ENCODE data around the gene PUS3.
A peak's percentile ranks its signal among the peaks of the same experiment; 100 is the strongest.

PUS3 gene

GRCh38 chr11:125935618-125936199, 32.7 kb upstream of the PUS3 start:
- no peaks in the 10 kb centered on the region for H3K9me3 ChIP-seq (ENCODE audit: control insufficient read depth, insufficient read depth, low read depth, low read length)
- ChIA-PET CTCF (interaction anchor here (0.9 to 1.8 kb wide), 5 partner anchors 13 to 259 kb away, joined by 3 to 10 read pairs (median 3); no protein-coding TSS in a partner anchor), POLR2A (no interaction called here)
- H3K4me1 ChIP-seq (ENCODE audit: control insufficient read depth, insufficient read depth, low read length) = no peaks in the 10 kb centered on the region
- H3K27ac ChIP-seq (ENCODE audit: extremely low read depth, low read depth, low read length) = no peak overlapping the region
- H3K36me3 ChIP-seq (ENCODE audit: control insufficient read depth in 2 of 2, insufficient read depth in 1 of 2, low read length in 2 of 2) = no peaks in the 10 kb centered on the region
- TF ChIP-seq ZNF529 (tag by site-specific recombination; IDR thresholded peaks at IDR 0.05; ENCODE audit: insufficient replicate concordance) = no peak
- TF ChIP-seq ZNF610 (tag by site-specific recombination; IDR thresholded peaks at IDR 0.05; ENCODE audit: borderline replicate concordance) = no peak
- TF ChIP-seq ZBTB17 (tag by site-specific recombination; IDR thresholded peaks at IDR 0.05) = 0 out of 2 replicates have a peak, but pooled peaks have one; percentile 16
- no peak for TF ChIP-seq ZFP69B (tag by site-specific recombination; IDR thresholded peaks at IDR 0.05)
- TF ChIP-seq, protein P1, sequence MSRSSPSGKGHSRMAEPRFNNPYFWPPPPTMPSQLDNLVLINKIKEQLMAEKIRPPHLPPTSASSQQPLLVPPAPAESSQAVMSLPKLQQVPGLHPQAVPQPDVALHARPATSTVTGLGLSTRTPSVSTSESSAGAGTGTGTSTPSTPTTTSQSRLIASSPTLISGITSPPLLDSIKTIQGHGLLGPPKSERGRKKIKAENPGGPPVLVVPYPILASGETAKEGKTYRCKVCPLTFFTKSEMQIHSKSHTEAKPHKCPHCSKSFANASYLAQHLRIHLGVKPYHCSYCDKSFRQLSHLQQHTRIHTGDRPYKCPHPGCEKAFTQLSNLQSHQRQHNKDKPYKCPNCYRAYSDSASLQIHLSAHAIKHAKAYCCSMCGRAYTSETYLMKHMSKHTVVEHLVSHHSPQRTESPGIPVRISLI (tag by site-specific recombination; IDR thresholded peaks at IDR 0.05) = no peak
- no peak for TF ChIP-seq MYNN (tag by site-specific recombination; IDR thresholded peaks at IDR 0.05; ENCODE audit: borderline replicate concordance)
- TF ChIP-seq ZNF175 (tag by site-specific recombination; IDR thresholded peaks at IDR 0.05) = no peak
- no peak for TF ChIP-seq ZNF292 (tag by site-specific recombination; IDR thresholded peaks at IDR 0.05; ENCODE audit: borderline replicate concordance, low read depth)
- H3K4me3 ChIP-seq (ENCODE audit: low read depth, low read length) = no peak overlapping the region

GRCh38 chr11:125935056-125935455, 32.0 kb upstream of the PUS3 start:
- CTCF ChIA-PET = interaction anchor here (1.1 to 1.3 kb wide), 3 partner anchors 124 to 260 kb away, joined by 3 to 5 read pairs (median 3); no protein-coding TSS in a partner anchor
- Histone ChIP-seq H3K36me3 (ENCODE audit: control insufficient read depth in 2 of 2, insufficient read depth in 1 of 2, low read length in 2 of 2) (no peaks in the 10 kb centered on the region), H3K4me1 (ENCODE audit: control insufficient read depth, insufficient read depth, low read length) (no peaks in the 10 kb centered on the region), H3K27ac (ENCODE audit: extremely low read depth, low read depth, low read length) (no peak overlapping the region), H3K4me3 (ENCODE audit: low read depth, low read length) (no peak overlapping the region), H3K9me3 (ENCODE audit: control insufficient read depth, insufficient read depth, low read depth, low read length) (no peaks in the 10 kb centered on the region)
- TF ChIP-seq ZNF501 (tag by site-specific recombination; IDR thresholded peaks at IDR 0.05) (no peak), MEIS1 (CRISPR knock-in tag; IDR thresholded peaks at IDR 0.05; ENCODE audit: borderline replicate concordance) (no peak), ZBTB21 (tag by site-specific recombination; IDR thresholded peaks at IDR 0.05) (no peak), ZNF513 (tag by site-specific recombination; IDR thresholded peaks at IDR 0.05) (no peak), ZNF544 (tag by site-specific recombination; IDR thresholded peaks at IDR 0.05) (no peak), ZBTB20 (tag by site-specific recombination; IDR thresholded peaks at IDR 0.05) (no peak), ZNF121 (tag by site-specific recombination; IDR thresholded peaks at IDR 0.05) (no peak), ZNF449 (tag by site-specific recombination; IDR thresholded peaks at IDR 0.05) (no peak), ZSCAN23 (tag by site-specific recombination; IDR thresholded peaks at IDR 0.05) (no peak), ZNF354C (tag by site-specific recombination; IDR thresholded peaks at IDR 0.05; ENCODE audit: borderline replicate concordance, low read depth) (no peak), ZNF23 (tag by site-specific recombination; IDR thresholded peaks at IDR 0.05; ENCODE audit: borderline replicate concordance) (no peak), ZNF214 (tag by site-specific recombination; IDR thresholded peaks at IDR 0.05; ENCODE audit: borderline replicate concordance) (no peak)
- TF ChIP-seq, protein P2, sequence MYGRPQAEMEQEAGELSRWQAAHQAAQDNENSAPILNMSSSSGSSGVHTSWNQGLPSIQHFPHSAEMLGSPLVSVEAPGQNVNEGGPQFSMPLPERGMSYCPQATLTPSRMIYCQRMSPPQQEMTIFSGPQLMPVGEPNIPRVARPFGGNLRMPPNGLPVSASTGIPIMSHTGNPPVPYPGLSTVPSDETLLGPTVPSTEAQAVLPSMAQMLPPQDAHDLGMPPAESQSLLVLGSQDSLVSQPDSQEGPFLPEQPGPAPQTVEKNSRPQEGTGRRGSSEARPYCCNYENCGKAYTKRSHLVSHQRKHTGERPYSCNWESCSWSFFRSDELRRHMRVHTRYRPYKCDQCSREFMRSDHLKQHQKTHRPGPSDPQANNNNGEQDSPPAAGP (tag by site-specific recombination; IDR thresholded peaks at IDR 0.05) = no peak
- TF ChIP-seq, protein P3, sequence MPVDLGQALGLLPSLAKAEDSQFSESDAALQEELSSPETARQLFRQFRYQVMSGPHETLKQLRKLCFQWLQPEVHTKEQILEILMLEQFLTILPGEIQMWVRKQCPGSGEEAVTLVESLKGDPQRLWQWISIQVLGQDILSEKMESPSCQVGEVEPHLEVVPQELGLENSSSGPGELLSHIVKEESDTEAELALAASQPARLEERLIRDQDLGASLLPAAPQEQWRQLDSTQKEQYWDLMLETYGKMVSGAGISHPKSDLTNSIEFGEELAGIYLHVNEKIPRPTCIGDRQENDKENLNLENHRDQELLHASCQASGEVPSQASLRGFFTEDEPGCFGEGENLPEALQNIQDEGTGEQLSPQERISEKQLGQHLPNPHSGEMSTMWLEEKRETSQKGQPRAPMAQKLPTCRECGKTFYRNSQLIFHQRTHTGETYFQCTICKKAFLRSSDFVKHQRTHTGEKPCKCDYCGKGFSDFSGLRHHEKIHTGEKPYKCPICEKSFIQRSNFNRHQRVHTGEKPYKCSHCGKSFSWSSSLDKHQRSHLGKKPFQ (tag by site-specific recombination; IDR thresholded peaks at IDR 0.05) = no peak
- POLR2A ChIA-PET = no interaction called here

All from HEK293 (cell line).